Osteoblast (primary cell): ENCODE measurements around the gene HS3ST3A1. TPM values are rescaled to one million over a fixed set of nuclear protein-coding genes. Genes with fewer than 3 reads are reported as not detected.
A peak's percentile ranks its signal among the peaks of the same experiment; 100 is the strongest.

Experiments used
- DNase-seq: peaks from one replicate; pipeline ENCODE4 v3.0.0; 2011; ENCODE audit warnings: low spot score, mixed read lengths; ENCODE audit not compliant: insufficient read length; ENCODE audit errors: missing footprints
- H2AFZ ChIP-seq: 2 replicates; pipeline ENCODE4 v1.6.0; 2011; ENCODE audit warnings: mild to moderate bottlenecking, low read length
- H3K27ac ChIP-seq: 2 replicates; pipeline ENCODE4 v1.5.1; 2011; ENCODE audit warnings: mild to moderate bottlenecking, low read depth, low read length, moderate library complexity
- H3K27me3 ChIP-seq: 2 replicates; pipeline ENCODE4 v1.6.0; 2012; ENCODE audit warnings: mild to moderate bottlenecking, control low read depth, inconsistent platforms, low read length, moderate library complexity; ENCODE audit not compliant: insufficient read depth
- H3K36me3 ChIP-seq: 2 replicates; pipeline ENCODE4 v1.5.1; 2011; ENCODE audit warnings: mild to moderate bottlenecking, low read length, control low read depth, moderate library complexity; ENCODE audit not compliant: insufficient read depth
- H3K4me1 ChIP-seq: 2 replicates; pipeline ENCODE4 v1.5.1; 2011; ENCODE audit warnings: mild to moderate bottlenecking, low read length, control low read depth, moderate library complexity; ENCODE audit not compliant: insufficient read depth
- H3K4me2 ChIP-seq: 2 replicates; pipeline ENCODE4 v1.6.0; 2011; ENCODE audit warnings: mild to moderate bottlenecking, low read length; ENCODE audit not compliant: insufficient read depth
- H3K4me3 ChIP-seq: fragments of 200-600 bp; sonication (generic); 3 replicates; pipeline ENCODE4 v1.5.1; 2012; ENCODE audit warnings: mild to moderate bottlenecking, low read length, inconsistent platforms; ENCODE audit not compliant: insufficient read depth
- H3K79me2 ChIP-seq: 2 replicates; pipeline ENCODE4 v1.6.0; 2012; ENCODE audit warnings: mild to moderate bottlenecking, low read length, control low read depth, inconsistent platforms; ENCODE audit not compliant: insufficient read depth
- H3K9me3 ChIP-seq: 2 replicates; pipeline ENCODE4 v1.5.1; 2011; ENCODE audit warnings: low read depth, low read length, control low read depth
- H4K20me1 ChIP-seq: 2 replicates; pipeline ENCODE4 v1.6.0; 2012; ENCODE audit warnings: mild to moderate bottlenecking, low read length, control low read depth; ENCODE audit not compliant: insufficient read depth
- CTCF ChIP-seq: IDR thresholded peaks from 2 replicates; pipeline ENCODE4 v1.5.1; 2011; ENCODE audit warnings: mild to moderate bottlenecking, low read depth, low read length, moderate library complexity; ENCODE audit errors: extremely low read depth
- total RNA-seq: library from RNA; depleted of rRNA; stranded (reverse); fragments of >200 nt; gene quantifications from 2 replicates; pipeline ENCODE4 v1.2.3, GENCODE V29; 2012

HS3ST3A1 gene
- total RNA-seq, 1 donor = 8.3 TPM

DNA sequence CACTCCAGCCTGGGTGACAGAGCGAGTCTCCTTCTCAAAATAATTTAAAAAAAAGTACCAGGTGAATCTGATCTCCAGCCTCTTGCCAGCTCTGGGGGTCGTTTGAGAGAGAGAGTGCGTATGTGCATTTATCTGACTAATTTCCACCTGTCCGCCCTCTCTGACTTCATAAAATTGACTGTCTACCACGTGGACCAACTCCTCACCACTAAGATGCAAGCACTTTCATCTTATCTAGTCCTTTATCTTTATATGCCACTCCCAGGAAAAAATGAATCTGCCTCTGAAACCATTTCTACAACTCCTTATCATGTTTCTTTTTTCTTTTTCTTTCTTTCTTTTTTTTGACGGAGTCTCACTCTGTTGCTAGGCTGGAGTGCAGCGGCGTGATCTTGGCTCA, 55.8 kb downstream of the HS3ST3A1 start:
- H3K27ac ChIP-seq = no peak overlapping the region
- peaks cover 31% of the 10 kb centered on the region for H3K4me1 ChIP-seq
- TF ChIP-seq CTCF = no peak
- H3K9me3 ChIP-seq = no peaks in the 10 kb centered on the region
- H4K20me1 ChIP-seq = no peaks in the 10 kb centered on the region
- H3K4me2 ChIP-seq = no peak overlapping the region
- H3K79me2 ChIP-seq = peaks cover 27% of the 10 kb centered on the region
- peaks cover 11% of the 10 kb centered on the region for H3K36me3 ChIP-seq
- H3K4me3 ChIP-seq = no peak overlapping the region
- no peaks in the 10 kb centered on the region for H3K27me3 ChIP-seq
- DNase-seq = no peak
- no peak overlapping the region for H2AFZ ChIP-seq

GRCh38 chr17:13544765-13545164, 57.0 kb downstream of the HS3ST3A1 start:
- no peak for DNase-seq
- Histone ChIP-seq H2AFZ (no peak overlapping the region), H3K4me1 (peaks cover 41% of the 10 kb centered on the region), H3K27ac (peak overlapping the region; percentile 88), H3K4me2 (peak overlapping the region; percentile 79), H4K20me1 (no peaks in the 10 kb centered on the region), H3K4me3 (no peak overlapping the region), H3K36me3 (peaks cover 5% of the 10 kb centered on the region), H3K9me3 (no peaks in the 10 kb centered on the region), H3K27me3 (no peaks in the 10 kb centered on the region), H3K79me2 (peaks cover 24% of the 10 kb centered on the region)
- TF ChIP-seq CTCF = no peak

- H3K4me2 ChIP-seq = peak overlapping the region; percentile 79
- peaks cover 2% of the 10 kb centered on the region for H3K36me3 ChIP-seq
- peak overlapping the region; percentile 88 for H3K27ac ChIP-seq
- peak overlapping the region; percentile 49 for H2AFZ ChIP-seq
- H3K4me3 ChIP-seq = peak overlapping the region; percentile 26
- H3K79me2 ChIP-seq = peaks cover 19% of the 10 kb centered on the region
- H4K20me1 ChIP-seq = no peaks in the 10 kb centered on the region
- H3K4me1 ChIP-seq = peaks cover 46% of the 10 kb centered on the region
- peak; percentile 92 for DNase-seq
- no peaks in the 10 kb centered on the region for H3K9me3 ChIP-seq
- TF ChIP-seq CTCF = no peak
- no peaks in the 10 kb centered on the region for H3K27me3 ChIP-seq
Observed at GRCh38 chr17:13544292-13544691, 57.4 kb downstream of the HS3ST3A1 start.

DNA sequence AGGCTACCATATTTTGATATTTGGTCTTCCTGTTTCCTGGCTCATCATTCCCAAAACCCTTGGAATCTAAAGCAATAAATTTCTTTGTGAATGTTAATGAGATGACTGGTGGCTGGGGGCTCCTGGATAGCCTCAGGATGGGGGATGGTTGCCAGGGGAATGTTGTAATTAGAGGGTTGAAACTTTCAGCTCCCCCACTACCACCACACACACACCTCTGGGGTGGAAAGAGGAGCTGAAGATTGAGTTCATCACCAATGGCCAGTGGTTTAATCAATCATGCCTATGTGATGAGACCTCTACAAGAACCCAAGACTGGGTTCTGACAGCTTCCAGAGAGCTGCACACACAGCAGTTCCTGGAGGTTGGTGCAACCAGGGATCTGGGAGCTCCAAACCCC, 59.1 kb downstream of the HS3ST3A1 start:
- no peak overlapping the region for H3K4me3 ChIP-seq
- H4K20me1 ChIP-seq = no peaks in the 10 kb centered on the region
- peaks cover 3% of the 10 kb centered on the region for H3K9me3 ChIP-seq
- no peaks in the 10 kb centered on the region for H3K27me3 ChIP-seq
- H3K27ac ChIP-seq = no peak overlapping the region
- no peak for DNase-seq
- H3K4me2 ChIP-seq = no peak overlapping the region
- H3K4me1 ChIP-seq = peaks cover 49% of the 10 kb centered on the region
- peaks cover 20% of the 10 kb centered on the region for H3K79me2 ChIP-seq
- H2AFZ ChIP-seq = no peak overlapping the region
- TF ChIP-seq CTCF = no peak
- H3K36me3 ChIP-seq = peaks cover 12% of the 10 kb centered on the region
